PC-3 (cell line): ENCODE results near the gene ZCCHC7. TPM values are rescaled to one million over a fixed set of nuclear protein-coding genes. Genes with fewer than 3 reads are reported as not detected.
"Not testable (repeated sequence)": the region's sequence is repeated elsewhere in the genome, so short reads cannot be mapped to it uniquely, and the experiment has no call there.

ENCODE experiments used
- ATAC-seq: fragments of 200-7000 bp; cut with Tn5 transposase; 2 replicates; pipeline ENCODE4 v1.9.1; 2020; ENCODE audit warnings: mild to moderate bottlenecking, moderate library complexity
- BruUV-seq: library from RNA; stranded (reverse); fragments of 400-500 nt; replicated peaks from 2 replicates; lab custom pipeline; 2021; lab: Mats Ljungman, UMichigan
- CTCF ChIA-PET: fragments of 300-600 bp; sonication (Branson Sonifier 250); formaldehyde crosslinking; loops from one replicate; lab custom pipeline; 2022; ENCODE audit warnings: antibody characterized with exemption; lab: Charles Lee
- POLR2A ChIA-PET: fragments of 300-600 bp; sonication (Branson Sonifier 250); formaldehyde crosslinking; loops from one replicate; lab custom pipeline; 2022; ENCODE audit warnings: antibody characterized with exemption; ENCODE audit not compliant: unreplicated experiment; lab: Charles Lee
- DNase-seq: peaks from one replicate; pipeline ENCODE4 v3.0.0-alpha.2; 2015
- H2AFZ ChIP-seq: fragments of 300-600 bp; sonication (generic); 2 replicates; pipeline ENCODE4 v1.6.0; 2016; ENCODE audit warnings: antibody characterized with exemption, low read length
- H3F3A ChIP-seq: fragments of 300-600 bp; sonication (generic); one replicate; pipeline ENCODE4 v1.6.0; 2017; ENCODE audit warnings: antibody characterized with exemption, low read length, control low read depth, mild to moderate bottlenecking; ENCODE audit not compliant: unreplicated experiment
- H3K27ac ChIP-seq: fragments of 300-600 bp; sonication (generic); 2 replicates; pipeline ENCODE4 v1.5.1; 2016; ENCODE audit warnings: mild to moderate bottlenecking, low read length
- H3K27me3 ChIP-seq: fragments of 300-600 bp; sonication (generic); 2 replicates; pipeline ENCODE4 v1.6.1; 2016; ENCODE audit warnings: low read length, mixed read lengths
- H3K36me3 ChIP-seq: fragments of 300-600 bp; sonication (generic); 2 replicates; pipeline ENCODE4 v1.6.1; 2016; ENCODE audit warnings: low read depth, mixed run types, low read length, mixed read lengths
- H3K4me1 ChIP-seq: fragments of 300-600 bp; sonication (generic); 2 replicates; pipeline ENCODE4 v1.5.1; 2016; ENCODE audit warnings: low read length; ENCODE audit not compliant: insufficient read depth
- H3K4me2 ChIP-seq: fragments of 300-600 bp; sonication (generic); 2 replicates; pipeline ENCODE4 v1.6.0; 2016; ENCODE audit warnings: low read length
- H3K4me3 ChIP-seq: fragments of 300-600 bp; sonication (generic); 2 replicates; pipeline ENCODE4 v1.5.1; 2016; ENCODE audit warnings: mild to moderate bottlenecking, low read length, mixed read lengths
- H3K79me2 ChIP-seq: fragments of 300-600 bp; sonication (generic); 2 replicates; pipeline ENCODE4 v1.6.1; 2017; ENCODE audit warnings: low read length, mixed read lengths
- H3K9ac ChIP-seq: fragments of 300-600 bp; sonication (generic); 2 replicates; pipeline ENCODE4 v1.6.0; 2016; ENCODE audit warnings: mild to moderate bottlenecking, low read length
- H3K9me2 ChIP-seq: fragments of 300-600 bp; sonication (generic); replicated peaks from 2 replicates; pipeline ENCODE4 v1.6.1; 2016; ENCODE audit warnings: mixed run types, low read length, mixed read lengths
- H3K9me3 ChIP-seq: fragments of 300-600 bp; sonication (generic); 2 replicates; pipeline ENCODE4 v1.6.1; 2016; ENCODE audit warnings: low read length, mixed read lengths
- H4K20me1 ChIP-seq: fragments of 300-600 bp; sonication (generic); 2 replicates; pipeline ENCODE4 v1.6.1; 2016; ENCODE audit warnings: low read length, mixed read lengths
- EZH2 ChIP-seq: fragments of 300-600 bp; sonication (generic); IDR thresholded peaks from one replicate; pipeline ENCODE4 v1.6.1; 2017; ENCODE audit warnings: antibody characterized with exemption, mild to moderate bottlenecking, low read length; ENCODE audit not compliant: unreplicated experiment
- EZH2phosphoT487 ChIP-seq: fragments of 300-600 bp; sonication (generic); IDR thresholded peaks from 2 replicates; pipeline ENCODE4 v1.6.1; 2018; ENCODE audit warnings: mild to moderate bottlenecking, antibody characterized with exemption, low read length, borderline replicate concordance
- intact Hi-C: fragments of 100-400 bp; cut with micrococcal nuclease; formaldehyde crosslinking; loops from 2 replicates; pipeline ENCODE4 v1.9.0; 2023
- total RNA-seq: library from RNA; depleted of rRNA; stranded (reverse); fragments of >200 nt; gene quantifications from 2 replicates; pipeline ENCODE4 v1.2.3, GENCODE V29; 2014
- TF ChIP-seq, protein P1 (sequence below): fragments of 300-600 bp; sonication (generic); conservative IDR thresholded peaks from 2 replicates; pipeline ENCODE4 v1.5.1; 2017; ENCODE audit warnings: antibody characterized with exemption, low read depth, mild to moderate bottlenecking, low read length

ZCCHC7 gene
- total RNA-seq, 1 experiment from 2014 or later, result 6.5 TPM

DNA sequence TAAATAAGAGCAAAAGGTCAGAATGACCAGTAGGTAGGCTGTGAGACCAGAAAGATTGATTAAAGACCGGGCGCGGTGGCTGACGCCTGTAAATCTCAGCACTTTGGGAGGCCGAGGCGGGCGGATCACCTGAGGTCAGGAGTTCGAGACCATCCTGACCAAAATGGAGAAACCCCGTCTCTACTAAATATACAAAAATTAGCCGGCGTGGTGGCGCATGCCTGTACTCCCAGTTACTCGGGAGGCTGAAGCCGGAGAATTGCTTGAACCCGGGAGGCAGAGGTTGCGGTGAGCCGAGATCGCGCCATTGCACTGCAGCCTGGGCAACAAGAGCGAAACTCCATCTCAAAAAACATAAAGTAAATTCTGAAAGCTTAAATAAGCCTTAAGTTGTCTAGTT lies 38.9 kb upstream of the ZCCHC7 start:
- H3K4me2 ChIP-seq, result peak overlapping the region; percentile 90
- ATAC-seq, H2AFZ ChIP-seq, H3F3A ChIP-seq, H3K9me3 ChIP-seq, H3K9me2 ChIP-seq, intact Hi-C loops, H3K36me3 ChIP-seq, H3K27ac ChIP-seq, H3K9ac ChIP-seq, H3K27me3 ChIP-seq, CTCF ChIA-PET, DNase-seq, H4K20me1 ChIP-seq, BruUV-seq: not testable (repeated sequence)
- H3K4me3 ChIP-seq, result peak overlapping the region; percentile 99; the same call in 1 of the 2 replicates
- POLR2A ChIA-PET, result interaction anchor here (0.7 kb wide), 1 partner anchor 330 kb away, joined by 3 read pairs; no protein-coding TSS in a partner anchor
- 0 out of 2 replicates have a peak, but pooled peaks cover 13% of the 10 kb centered on the region for H3K4me1 ChIP-seq
- peaks cover 53% of the 10 kb centered on the region for H3K79me2 ChIP-seq

DNA sequence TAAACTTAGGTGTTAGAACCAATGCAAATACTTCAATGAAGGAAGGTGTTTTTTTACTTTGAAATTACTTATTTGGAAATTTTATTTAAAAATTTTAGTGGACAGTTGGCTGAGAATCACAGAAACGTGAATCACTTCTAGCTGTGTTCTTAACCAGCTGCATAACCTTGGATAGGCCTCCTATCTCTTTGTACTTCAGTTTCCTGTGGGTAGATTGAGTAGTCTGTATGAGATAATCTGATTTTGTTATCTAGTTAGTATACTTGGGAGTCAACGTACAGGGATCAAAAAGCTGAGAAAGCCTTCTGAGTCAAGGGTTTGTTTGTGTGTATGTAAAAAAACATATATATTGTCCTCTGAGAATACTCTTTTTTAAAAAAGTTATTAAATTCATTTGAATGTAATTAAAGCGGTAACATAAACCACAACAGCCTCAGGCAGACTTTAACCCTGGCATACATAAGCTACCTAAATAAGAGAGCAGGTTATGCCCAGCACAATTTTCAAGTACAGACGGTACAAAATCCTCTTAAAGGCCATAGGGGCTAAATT lies 38.1 kb upstream of the ZCCHC7 start:
- Histone ChIP-seq H3K79me2 (peaks cover 53% of the 10 kb centered on the region), H2AFZ (no peak overlapping the region), H3K4me3 (no peak overlapping the region), H3F3A (no peaks in the 10 kb centered on the region), H3K9me2 (no peaks in the 10 kb centered on the region), H3K9me3 (no peaks in the 10 kb centered on the region), H4K20me1 (no peaks in the 10 kb centered on the region), H3K4me1 (0 out of 2 replicates have a peak, but pooled peaks cover 13% of the 10 kb centered on the region), H3K27ac (no peak overlapping the region), H3K27me3 (no peaks in the 10 kb centered on the region), H3K36me3 (peaks cover 8% of the 10 kb centered on the region), H3K9ac (no peak overlapping the region), H3K4me2 (peak overlapping the region; percentile 90; the same call in 1 of the 2 replicates)
- no TSS peak for BruUV-seq
- ATAC-seq, result no peak
- DNase-seq, result no peak
- POLR2A ChIA-PET, result interaction anchor here (0.6 to 0.7 kb wide), 2 partner anchors 329 to 991 kb away, joined by 3 read pairs; no protein-coding TSS in a partner anchor
- CTCF ChIA-PET, result no interaction called here
- TF ChIP-seq EZH2 (no peak), EZH2phosphoT487 (no peak)
- TF ChIP-seq, protein P1, sequence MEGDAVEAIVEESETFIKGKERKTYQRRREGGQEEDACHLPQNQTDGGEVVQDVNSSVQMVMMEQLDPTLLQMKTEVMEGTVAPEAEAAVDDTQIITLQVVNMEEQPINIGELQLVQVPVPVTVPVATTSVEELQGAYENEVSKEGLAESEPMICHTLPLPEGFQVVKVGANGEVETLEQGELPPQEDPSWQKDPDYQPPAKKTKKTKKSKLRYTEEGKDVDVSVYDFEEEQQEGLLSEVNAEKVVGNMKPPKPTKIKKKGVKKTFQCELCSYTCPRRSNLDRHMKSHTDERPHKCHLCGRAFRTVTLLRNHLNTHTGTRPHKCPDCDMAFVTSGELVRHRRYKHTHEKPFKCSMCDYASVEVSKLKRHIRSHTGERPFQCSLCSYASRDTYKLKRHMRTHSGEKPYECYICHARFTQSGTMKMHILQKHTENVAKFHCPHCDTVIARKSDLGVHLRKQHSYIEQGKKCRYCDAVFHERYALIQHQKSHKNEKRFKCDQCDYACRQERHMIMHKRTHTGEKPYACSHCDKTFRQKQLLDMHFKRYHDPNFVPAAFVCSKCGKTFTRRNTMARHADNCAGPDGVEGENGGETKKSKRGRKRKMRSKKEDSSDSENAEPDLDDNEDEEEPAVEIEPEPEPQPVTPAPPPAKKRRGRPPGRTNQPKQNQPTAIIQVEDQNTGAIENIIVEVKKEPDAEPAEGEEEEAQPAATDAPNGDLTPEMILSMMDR, result no peak
- intact Hi-C loops, result no loop called here

DNA sequence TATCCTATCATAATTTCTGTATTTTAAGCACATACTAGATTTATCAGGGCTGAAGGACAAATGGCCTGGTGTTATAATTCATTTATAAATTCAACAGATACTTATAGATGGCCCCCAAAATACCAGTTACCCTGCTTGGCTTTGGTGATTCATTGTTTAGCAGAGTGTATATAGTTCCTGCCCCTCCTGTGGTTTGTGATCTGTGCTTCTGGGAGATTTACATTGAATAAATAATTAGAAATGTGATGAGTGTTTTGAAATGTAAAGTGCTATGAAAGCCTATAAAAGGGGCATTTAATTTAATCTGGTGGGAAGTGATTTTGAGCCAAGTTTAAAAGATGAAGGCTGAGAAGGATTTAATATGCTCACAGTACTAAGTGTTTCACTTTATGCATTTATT lies 36.7 kb upstream of the ZCCHC7 start:
- H3K4me1 ChIP-seq, result 0 out of 2 replicates have a peak, but pooled peaks cover 13% of the 10 kb centered on the region
- H3K9me2 ChIP-seq, result no peaks in the 10 kb centered on the region
- no peaks in the 10 kb centered on the region for H4K20me1 ChIP-seq
- BruUV-seq, result no TSS peak
- TF ChIP-seq EZH2phosphoT487 (no peak), EZH2 (no peak)
- TF ChIP-seq, protein P1, result no peak
- no peak for DNase-seq
- H3K27ac ChIP-seq, result no peak overlapping the region
- H3K79me2 ChIP-seq, result peaks cover 53% of the 10 kb centered on the region
- H2AFZ ChIP-seq, result no peak overlapping the region
- intact Hi-C loops, result no loop called here
- H3K4me3 ChIP-seq, result no peak overlapping the region
- H3F3A ChIP-seq, result no peaks in the 10 kb centered on the region
- ChIA-PET CTCF (no interaction called here), POLR2A (no interaction called here)
- H3K36me3 ChIP-seq, result peaks cover 8% of the 10 kb centered on the region
- no peak for ATAC-seq
- H3K27me3 ChIP-seq, result no peaks in the 10 kb centered on the region
- no peaks in the 10 kb centered on the region for H3K9me3 ChIP-seq
- no peak overlapping the region for H3K9ac ChIP-seq
- H3K4me2 ChIP-seq, result no peak overlapping the region
